Stimulated activated CD8-positive, alpha-beta memory T cell treated with anti-CD3 and anti-CD28 coated beads, Interleukin-12 subunit alpha, Interleukin-12 subunit beta, amount 100 ng/mL, for 1 hour (primary cell): ENCODE measurements around the gene CYB5A.

ENCODE experiments used
- DNase-seq: peaks from one replicate; pipeline ENCODE4 v3.0.0-alpha.2; 2020; ENCODE audit warnings: low read depth

Gene CYB5A

DNA sequence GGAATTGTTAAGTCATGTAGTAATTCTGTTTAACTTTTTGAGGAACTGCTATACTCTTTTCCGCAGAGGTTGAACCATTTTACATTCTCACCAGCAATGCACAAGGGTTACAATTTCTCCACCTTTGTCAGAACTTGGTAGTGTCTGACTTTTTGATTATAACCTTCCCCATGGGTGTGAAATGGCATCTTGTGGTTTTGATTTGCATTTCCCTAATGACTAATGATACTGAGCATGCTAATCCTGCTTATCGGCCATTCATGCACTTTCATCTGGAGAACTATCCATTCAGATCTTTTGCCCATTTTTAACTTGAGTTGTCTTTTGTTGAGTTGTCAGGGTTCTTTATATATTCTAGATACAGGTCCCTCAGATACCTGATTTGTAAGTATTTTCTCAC lies 47.2 kb downstream of the CYB5A start:
- DNase-seq: no peak

DNA sequence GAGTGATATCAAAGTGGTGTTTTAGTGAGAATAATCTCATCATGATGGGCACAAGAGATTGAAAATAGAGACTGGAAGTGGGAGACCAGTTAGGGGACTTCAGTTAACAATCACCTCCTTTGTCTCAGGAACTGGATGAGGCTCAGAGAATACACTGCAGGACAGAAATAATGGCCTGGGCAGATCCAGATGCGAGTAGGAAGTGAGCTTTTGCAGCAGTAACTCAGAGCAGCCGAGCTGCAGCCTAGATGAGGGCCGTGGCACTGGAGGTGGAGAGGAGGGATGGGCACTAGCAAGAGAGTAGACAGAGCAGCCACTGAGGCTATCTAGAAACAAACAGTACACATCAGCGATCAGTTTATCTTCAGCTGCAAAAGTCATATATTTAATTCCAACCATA lies 48.6 kb downstream of the CYB5A start:
- DNase-seq: no peak

DNA sequence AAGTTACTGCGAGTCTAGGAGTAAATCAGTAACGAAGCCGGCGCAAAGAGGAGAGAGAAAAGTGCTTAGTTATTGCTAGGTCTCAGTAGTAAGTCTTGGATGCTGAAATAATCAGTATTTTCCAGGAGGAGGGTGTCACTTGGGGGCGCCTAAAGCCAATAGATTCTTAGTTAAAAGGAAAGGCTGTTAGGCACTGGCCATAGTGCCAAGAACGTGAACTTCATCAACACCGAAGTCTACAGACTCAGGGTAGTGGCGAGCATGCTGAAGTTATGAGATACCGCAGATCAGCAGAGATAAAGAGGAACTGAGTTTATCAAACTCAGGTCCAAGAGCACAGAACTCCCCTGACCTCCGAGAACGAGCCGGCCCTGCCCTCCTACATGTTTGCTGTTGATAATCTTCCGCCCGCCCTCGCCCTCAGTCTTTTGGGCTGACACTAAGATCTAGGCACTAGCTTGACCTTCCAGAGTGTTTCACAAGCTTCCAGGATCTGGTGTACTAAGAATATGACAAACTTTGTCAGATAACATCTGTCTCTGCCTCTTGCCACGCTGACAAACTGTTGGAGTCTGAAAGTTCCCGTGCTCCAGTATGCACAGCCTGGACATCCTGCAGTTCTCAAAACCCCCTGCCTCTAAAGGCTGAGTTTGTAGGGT lies 49.2 kb downstream of the CYB5A start:
- no peak for DNase-seq

DNA sequence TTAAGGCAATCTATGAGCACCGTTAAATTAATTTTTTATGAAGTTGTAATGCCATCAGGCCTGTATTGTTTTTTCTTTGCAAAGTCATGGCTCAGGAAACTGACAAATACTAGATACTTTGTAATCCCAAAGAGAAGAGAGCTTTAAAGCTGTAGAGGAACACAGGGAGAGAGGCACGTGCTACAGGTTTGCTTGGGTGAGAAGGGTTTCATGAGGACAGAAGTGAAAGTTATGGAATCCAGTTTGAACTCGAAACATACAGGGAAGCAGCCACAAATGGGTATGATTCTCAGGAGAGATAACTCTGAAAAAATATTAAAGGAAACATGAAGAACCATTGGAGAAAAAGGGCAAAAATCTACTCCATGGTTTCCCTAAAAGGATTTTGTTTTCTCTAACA lies 49.8 kb downstream of the CYB5A start:
- no peak for DNase-seq

DNA sequence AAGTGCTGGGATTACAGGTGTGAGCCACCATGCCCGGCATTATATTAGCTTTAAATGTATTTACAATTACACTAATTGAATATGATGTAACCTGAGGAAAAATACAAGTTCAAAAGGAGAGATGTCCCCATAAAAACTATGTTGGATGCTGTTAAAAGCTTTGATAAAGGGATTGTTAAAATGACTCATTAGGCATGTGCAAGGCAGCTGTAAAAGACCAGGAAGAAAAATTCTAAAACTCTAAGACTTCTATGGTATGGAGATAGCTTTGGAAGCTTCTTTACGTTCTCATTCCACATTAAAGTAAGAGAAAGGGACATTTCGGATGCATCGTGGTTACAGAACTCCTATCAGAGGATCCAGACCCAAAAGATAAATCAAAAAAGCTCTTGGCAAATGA lies 50.3 kb downstream of the CYB5A start:
- no peak for DNase-seq

DNA sequence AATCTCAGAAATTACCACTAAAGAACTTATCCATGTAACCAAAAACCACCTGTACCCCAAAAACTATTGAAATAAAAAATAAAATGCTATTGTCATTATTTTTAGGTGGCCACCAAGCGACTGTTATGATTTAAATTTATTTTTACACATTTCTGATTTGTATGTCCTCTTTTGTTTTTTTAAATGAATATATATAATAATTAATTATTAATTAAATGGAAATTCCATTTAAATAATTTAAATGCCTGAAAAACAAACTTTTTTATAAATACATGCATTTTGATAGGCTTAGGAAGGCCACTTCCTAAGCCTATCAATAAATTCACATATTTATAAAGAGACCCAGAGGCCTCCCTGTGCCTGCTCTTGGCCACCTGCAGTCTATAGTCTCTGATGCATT lies 52.2 kb downstream of the CYB5A start:
- no peak for DNase-seq

DNA sequence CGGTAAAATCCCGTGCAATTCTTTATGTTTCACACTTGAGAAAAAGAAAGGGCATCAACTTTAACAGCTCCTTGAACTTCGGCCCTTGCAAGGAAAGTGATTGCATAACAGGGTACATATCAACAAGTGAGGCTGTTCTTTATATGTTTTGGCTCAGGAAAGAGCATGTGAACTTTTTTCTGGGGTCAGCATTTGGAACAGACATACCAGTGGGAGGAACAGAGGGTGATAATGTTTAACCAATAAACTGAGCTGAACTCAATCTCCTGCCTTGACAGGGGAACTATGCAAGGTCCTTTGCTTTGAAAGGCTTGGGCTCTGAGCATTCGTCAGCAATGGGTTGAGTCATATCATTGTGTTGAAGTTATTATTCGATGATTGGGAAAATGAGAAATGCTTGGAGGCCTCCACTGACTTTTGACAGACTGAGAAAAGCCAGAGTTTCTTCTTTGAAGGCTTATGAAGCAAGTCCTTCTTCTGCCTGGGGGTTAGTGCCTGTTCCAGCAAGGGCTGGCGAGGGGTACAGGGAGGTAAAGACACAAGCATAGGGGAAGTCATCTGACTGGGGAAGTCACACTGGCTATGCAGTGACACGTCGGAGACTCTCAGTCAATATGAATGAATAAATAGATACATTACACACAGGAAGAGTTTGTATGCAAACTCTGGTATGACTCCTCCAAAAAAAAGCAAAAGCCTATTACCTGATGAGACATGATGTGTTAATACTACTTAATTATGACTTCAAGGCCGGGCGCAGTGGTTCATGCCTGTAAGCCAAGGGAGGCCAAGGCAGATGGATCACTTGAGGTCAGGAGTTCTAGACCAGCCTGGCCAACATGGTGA lies 57.2 kb downstream of the CYB5A start:
- DNase-seq: no peak

DNA sequence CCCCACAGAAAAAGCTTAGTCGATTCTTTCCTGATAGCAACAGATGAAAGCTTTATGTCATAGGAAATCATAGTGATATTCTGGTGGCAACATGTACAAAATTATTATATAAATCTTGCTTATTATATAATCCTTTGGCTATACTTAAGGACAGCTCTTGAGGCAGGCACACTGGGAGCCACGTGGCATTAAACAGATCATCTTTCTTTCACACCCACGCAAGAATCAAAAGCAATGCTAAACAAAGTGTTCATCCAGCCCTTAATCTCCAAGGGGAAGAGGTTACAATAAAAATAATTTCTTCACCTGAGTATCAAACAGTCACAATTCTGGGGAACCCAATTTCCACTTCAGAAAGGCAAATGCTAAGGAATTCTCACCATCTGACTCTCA lies 57.8 kb downstream of the CYB5A start:
- no peak for DNase-seq

DNA sequence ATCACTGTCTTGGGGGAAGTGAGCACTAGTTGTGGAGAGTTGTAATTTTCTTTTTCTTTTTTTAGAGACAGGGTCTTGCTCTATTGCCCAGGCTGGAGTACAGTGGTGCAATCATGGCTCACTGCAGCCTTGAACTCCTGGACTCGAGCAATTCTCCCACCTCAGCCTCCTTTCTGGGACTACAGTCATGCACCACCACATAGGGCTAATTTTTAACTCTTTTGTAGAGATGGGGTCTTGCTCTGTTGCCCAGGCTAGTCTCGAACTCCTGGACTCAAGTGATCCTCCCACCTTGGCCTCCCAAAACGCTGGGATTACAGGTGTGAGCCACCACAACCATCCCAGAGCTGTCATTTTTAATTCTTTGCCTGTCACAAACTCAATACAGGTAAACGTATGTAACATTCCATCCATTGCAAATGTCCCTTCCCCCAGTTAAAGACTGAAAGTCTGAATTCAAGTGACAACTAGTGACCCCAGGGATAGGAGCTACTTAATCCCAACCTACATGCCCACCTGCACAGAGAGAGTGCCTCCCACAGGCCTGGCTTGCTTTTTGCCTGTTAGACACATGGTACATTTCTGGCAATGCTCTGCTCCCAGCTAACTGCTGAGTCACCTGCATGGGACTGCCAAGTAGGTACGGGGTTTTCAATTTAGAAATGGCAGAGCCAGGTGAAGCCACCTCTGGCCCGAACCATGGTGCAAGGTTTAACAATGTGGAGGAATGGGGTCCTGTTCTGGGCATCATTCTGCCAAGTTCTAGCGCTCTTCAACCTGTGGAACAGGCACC lies 60.6 kb downstream of the CYB5A start:
- DNase-seq: no peak

DNA sequence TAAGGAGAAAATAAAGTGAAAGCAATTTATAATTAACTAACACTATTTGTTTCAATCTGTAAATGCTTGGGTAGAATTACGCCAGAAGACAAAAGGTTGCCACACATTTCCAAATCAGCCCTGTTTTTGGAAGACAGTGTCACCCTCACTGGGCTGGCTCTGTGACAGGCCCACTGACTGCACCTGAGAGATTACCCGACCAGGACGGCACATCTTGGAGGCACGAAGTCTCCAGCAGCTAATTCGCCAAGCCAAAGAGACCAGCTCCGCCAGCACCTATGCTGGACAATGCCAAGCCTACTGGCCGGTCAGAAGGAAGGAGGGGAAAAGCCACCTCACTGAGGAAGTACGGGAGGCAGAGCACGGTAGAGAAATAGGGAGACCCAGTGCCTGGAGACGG lies 61.9 kb downstream of the CYB5A start:
- DNase-seq: no peak

DNA sequence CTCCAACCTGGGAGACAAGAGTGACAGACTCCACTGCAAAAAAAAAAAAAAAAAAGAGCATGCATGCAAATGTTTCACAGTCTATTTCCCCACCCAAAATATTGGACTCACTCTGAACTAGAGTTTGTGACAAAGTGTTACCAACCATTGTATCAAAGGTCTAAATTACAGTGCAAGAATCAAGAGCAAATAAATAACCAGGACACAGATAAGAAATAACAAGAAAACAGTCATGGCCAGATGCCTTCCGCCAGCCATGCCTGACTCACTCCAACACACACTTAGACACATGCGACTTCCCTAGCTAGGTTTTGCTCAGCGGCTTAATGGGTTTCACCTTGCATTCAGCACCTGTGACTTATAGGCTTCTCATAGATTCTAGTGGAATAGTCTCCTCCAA lies 62.8 kb downstream of the CYB5A start:
- no peak for DNase-seq

DNA sequence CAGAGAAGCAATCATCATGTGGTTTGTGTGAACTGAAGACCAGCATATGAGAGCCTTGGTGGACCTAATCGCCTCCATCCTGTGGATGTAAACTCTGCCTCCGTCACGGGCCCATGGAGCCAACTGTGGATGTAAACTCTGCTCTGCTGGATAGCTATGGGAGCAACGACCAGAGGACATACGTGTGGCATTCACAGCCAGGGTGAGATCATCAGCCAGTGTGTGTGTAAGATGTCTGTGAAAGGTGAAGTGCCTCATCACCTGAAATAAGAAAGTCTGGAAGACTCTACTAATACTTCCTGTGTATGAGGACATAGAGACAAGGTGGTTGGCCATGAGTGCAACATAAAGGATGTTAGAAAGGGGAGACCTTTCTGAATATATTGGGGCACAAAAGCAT lies 63.5 kb downstream of the CYB5A start:
- no peak for DNase-seq

DNA sequence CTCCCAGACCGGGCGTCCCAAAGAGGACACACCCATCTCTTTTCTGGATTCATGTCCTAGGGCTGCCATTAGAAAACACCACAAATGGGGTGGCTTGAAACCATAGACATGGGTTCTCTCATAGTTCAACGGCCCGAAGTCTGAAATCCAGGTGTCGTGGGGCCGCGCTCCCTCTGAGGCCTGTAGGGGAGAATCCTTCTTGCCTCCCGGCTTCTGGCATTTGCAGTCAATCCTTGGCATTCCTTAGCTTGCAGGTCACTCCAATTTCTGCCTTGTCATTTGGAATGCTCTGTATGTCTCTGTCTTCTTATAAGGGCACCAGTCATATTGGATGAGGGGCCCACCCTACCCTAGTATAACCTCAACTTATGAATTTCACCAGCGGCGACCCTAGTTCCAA lies 65.1 kb downstream of the CYB5A start:
- DNase-seq: no peak

DNA sequence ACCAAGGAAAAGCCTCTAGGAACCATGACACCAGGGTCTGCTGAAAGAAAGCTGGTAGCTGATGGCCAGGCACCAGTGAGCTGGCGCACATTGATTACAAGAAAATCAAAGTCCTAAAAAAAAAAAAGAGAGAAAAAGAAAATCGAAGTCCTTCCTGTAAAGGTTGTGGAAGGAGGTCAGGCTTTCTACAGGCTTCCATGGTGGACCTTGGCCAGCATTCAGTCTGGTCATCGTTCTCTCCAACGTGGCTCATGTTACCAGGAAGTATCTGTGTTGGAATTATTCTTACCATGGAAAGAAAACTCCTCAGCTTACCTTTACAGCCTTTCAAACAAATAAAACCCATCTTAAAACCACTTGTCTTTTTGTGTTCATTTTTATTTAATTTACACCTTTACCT lies 65.6 kb downstream of the CYB5A start:
- no peak for DNase-seq

DNA sequence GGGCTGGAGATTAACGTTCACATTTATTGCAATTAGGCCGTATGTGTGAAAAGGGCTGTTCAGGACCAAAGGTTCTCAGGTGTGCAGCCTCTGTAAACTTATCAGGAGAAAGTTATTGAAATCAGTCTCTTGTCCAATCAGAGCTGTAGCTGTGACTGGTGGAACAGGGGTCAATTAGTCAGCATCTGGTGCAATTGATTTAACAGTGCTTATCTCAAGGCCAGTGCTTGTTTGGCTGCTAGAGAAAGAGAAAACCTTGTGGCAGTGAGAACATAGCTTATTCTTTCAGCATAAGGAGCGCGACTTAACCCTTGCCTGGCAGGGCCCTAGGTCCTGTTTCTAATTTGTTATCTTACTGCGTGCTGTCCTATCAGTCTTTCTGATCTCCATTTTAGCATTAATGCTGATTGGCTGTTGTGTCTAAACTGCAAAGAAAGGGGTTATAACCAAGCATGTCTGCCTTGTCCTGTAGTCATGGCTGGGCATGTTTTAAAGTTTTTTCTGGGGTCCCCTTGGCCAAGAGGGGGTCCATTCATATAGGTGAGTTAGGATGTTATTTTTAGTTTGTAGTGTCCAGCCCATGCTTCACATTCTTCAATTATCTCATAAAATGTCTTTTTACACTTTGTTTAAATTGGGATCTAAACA lies 66.4 kb downstream of the CYB5A start:
- no peak for DNase-seq

DNA sequence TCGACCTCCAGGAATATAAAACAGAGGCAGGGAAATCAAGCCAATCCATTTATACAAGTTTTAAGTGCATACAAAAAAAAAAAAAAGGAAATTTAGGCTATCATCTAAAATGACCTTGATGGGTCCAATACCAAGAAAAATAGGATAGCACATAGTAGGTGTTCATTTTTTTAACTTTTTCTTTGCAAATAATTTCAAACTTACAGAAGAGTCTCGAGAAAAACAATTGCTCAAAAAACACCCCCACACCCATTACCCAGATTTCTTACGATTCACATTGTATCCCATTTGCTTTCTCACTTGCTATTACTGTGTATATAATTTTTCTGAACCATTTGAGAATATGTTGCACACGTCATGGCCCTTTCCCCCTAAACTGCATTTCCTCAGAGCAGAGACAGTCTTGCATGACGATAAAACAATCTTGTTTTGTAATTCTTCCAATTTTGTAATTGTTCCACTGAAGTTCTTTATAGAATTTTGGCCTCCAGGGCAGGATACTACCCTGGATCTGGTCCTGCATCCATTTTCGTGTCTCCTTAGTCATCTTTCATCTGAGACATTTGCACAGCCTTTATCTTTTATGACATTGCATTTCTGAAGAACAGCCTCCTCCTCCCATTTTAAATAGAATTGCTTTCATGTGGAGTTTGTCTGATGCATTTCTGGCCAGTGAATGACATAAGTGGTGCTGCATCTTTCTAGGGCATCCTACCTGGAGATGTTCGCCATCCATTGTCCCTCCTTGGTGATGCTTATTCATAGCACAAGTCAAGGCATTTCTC lies 68.9 kb downstream of the CYB5A start:
- no peak for DNase-seq

DNA sequence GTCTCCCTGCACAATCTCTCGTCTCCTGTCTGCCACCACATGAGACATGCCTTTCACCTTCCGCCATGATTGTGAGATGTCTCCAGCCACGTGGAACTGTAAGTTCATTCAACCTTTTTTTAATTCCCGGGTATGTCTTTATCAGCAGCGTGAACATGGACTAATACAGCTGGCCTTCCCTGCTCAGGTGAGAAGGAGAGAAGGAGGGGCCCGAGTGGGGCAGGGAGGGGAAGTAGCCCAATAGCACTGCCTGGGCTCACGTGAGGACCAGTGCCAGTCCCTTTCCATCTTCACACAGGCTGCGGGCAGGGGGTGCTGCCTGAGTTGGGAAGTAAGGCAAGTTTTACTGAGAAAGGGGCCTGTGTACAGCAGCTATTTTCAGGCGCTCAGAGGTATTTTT lies 70.7 kb downstream of the CYB5A start:
- no peak for DNase-seq

DNA sequence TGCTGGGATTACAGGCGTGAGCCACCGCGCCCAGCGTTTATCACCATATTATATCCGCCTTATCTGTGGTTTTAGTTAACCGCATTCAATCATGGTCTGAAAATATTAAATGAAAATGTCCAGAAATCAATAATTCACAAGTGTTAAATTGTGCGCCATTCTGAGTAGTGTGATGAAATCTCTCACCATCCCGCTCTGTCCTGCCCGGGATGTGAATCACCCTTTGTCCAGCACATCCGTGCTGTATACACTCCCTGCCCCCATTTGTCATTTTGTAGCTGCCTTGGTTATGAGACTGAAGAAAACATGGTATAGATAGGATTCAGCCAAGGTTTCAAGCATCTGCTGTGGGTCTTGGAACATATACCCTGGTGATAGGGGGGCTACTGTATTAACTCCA lies 72.7 kb downstream of the CYB5A start:
- no peak for DNase-seq

DNA sequence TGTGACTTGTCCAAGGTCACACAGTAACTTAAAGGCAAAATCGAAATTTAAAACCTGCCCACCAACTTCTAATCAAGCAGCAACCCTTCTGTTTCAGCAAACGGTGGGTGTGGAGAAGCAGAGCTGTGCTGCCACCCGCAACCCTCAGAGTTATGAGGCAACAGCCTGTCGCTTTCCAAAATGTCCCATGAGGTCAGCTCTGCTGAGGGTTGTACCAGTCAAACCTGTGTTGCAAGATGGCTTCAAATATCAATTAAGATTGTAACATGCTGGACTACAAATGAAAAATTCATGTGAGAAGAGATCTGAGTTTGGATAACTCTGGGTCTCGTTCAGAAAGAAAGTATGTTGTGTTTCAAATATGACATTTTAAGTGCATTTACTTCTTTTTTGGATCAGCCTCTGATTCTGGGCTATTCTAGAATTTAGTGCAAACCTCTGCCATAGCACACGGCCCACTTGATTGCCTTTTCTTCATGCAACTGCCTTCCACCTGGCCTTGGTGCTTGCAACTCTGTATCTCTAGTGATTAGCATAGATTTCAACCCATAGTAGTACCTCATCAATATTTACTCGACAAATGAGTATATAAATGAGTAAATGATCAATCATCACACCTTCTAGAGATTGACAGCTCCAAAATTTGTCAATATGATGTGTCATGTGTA lies 74.2 kb downstream of the CYB5A start:
- no peak for DNase-seq

DNA sequence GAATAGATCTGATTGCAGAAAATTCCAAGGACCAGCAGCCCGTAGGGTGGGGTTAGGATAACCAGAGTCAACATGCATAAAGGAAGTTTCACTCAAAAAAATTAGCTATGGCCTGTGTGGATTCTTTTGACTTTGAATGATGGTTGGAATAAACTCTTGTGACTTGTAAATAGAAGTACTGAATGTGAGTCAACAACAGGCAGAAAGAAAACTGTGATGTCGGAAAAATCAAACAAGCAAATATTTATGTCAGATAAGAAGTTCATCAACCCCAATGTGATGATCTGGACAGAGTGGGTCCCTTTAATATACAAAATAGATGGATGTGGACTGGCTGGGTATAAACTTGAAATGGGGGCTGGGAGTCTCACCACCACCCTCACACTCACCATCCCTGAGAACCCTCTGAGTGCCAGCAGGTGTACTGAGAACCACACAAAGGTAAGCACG lies 75.1 kb downstream of the CYB5A start:
- no peak for DNase-seq

DNA sequence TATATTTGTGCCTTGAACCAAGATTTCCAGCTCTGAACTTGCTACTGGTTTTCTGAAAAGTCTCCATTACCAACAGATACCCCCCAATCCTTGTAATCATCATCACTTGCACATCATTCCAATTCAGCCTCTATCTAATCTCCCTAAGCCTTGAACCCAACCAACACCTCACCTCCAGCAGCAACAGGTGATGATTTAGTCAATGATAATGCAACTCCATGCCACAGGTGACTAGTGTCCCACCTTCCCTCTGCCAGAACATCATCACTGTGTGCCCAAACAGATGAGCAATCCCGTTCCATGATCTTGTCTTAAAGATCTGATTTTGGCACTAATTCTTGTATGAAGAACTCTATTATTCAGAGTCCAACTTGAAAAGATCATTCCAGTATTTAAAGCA lies 75.9 kb downstream of the CYB5A start:
- DNase-seq: no peak
